GM18868 (cell line): ENCODE results near the gene COMTD1.
"Not testable (repeated sequence)": the region's sequence is repeated elsewhere in the genome, so short reads cannot be mapped to it uniquely, and the experiment has no call there.

Experiments
- ATAC-seq: cut with Tn5 transposase; IDR thresholded peaks from one replicate; pipeline ENCODE4 v1.9.1; 2021; ENCODE audit warnings: mild to moderate bottlenecking, moderate library complexity; ENCODE audit not compliant: unreplicated experiment

Gene COMTD1

GRCh38 chr10:75226095-75226494 is 9.7 kb downstream of the COMTD1 start:
- no peak for ATAC-seq

- ATAC-seq, result no peak
These were observed 12.2 kb downstream of the COMTD1 start for GRCh38 chr10:75223507-75223906.

GRCh38 chr10:75221492-75221891 is 14.3 kb downstream of the COMTD1 start:
- not testable (repeated sequence) for ATAC-seq

GRCh38 chr10:75220274-75220673 is 15.5 kb downstream of the COMTD1 start:
- ATAC-seq, result no peak

GRCh38 chr10:75212343-75212742 is 23.4 kb downstream of the COMTD1 start:
- no peak for ATAC-seq

GRCh38 chr10:75211007-75211691 is 24.6 kb downstream of the COMTD1 start:
- no peak for ATAC-seq

- ATAC-seq, result peak; percentile 78
These were observed 25.3 kb downstream of the COMTD1 start, which contains the start of gene VDAC2 for GRCh38 chr10:75210282-75211006. VDAC2 (plus strand) TSS chr10:75210796; CDS start chr10:75211159, 363 bp downstream.

- peak; percentile 68 for ATAC-seq
These were observed 25.9 kb downstream of the COMTD1 start for GRCh38 chr10:75209921-75210281.

- peak; percentile 1 for ATAC-seq
These were observed 26.5 kb downstream of the COMTD1 start for GRCh38 chr10:75209086-75209920.

- ATAC-seq, result no peak
These were observed 27.6 kb downstream of the COMTD1 start for GRCh38 chr10:75208181-75208580.

GRCh38 chr10:75207857-75208144 is 28.0 kb downstream of the COMTD1 start:
- ATAC-seq, result no peak

- no peak for ATAC-seq
These were observed 28.5 kb downstream of the COMTD1 start for GRCh38 chr10:75207079-75207856.

GRCh38 chr10:75206638-75207037 is 29.1 kb downstream of the COMTD1 start:
- ATAC-seq, result not testable (repeated sequence)

- ATAC-seq, result no peak
These were observed 29.8 kb downstream of the COMTD1 start for GRCh38 chr10:75205908-75206307.

- ATAC-seq, result no peak
These were observed 32.0 kb downstream of the COMTD1 start for GRCh38 chr10:75203724-75204123.

GRCh38 chr10:75203046-75203620 is 32.6 kb downstream of the COMTD1 start:
- not testable (repeated sequence) for ATAC-seq

GRCh38 chr10:75202321-75203045 is 33.3 kb downstream of the COMTD1 start:
- ATAC-seq, result no peak

GRCh38 chr10:75201793-75202307 is 33.9 kb downstream of the COMTD1 start:
- no peak for ATAC-seq

GRCh38 chr10:75199949-75200348 is 35.8 kb downstream of the COMTD1 start:
- ATAC-seq, result not testable (repeated sequence)

GRCh38 chr10:75197906-75198305 is 37.9 kb downstream of the COMTD1 start:
- no peak for ATAC-seq
